HG03103 (cell line): ENCODE data around the gene YPEL3.
A peak's percentile ranks its signal among the peaks of the same experiment; 100 is the strongest.
"Not testable (repeated sequence)": the region's sequence is repeated elsewhere in the genome, so short reads cannot be mapped to it uniquely, and the experiment has no call there.

Experiments used
- ATAC-seq: cut with Tn5 transposase; IDR thresholded peaks from one replicate; pipeline ENCODE4 v1.9.1; 2021; ENCODE audit warnings: low read depth; ENCODE audit not compliant: unreplicated experiment

The YPEL3 gene

DNA sequence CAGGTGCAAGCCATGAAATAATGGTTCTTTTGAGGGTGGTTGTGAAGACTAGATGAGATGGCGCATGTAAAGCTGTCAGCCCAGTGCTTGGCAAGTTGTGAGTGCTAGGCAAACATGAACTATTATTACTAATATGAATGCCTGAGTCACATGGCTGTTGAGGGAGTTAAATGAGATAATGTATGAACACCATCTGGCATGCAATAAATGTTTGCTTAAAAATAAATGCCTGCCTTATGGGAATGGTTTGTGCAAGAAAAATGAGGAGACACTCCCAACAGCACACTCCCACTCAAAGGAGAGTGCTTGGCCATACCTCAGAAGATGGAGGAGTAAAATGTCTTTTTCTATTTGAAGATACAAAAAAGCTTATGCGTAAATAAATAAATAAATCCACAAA lies 23.4 kb upstream of the YPEL3 start:
- ATAC-seq, result no peak

DNA sequence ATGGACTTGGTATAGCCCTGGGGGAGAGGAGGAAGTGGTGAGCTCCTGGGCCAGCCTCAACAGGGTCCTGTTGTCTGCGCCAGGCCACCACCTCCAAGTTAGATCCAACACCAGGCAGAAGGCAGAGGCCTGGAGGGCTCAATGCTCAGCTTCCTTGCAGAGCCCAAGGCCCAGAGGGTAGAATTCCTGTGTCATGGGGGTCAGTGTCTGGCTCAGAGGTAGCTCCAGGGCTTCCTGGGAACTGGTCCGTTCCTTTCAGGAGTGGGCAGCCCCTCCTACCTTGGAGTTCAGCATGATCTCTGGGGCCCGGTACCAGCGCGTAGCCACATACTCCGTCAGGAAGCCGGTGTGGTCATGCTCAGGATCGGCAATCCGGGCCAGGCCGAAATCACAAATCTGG lies 21.8 kb upstream of the YPEL3 start:
- no peak for ATAC-seq

DNA sequence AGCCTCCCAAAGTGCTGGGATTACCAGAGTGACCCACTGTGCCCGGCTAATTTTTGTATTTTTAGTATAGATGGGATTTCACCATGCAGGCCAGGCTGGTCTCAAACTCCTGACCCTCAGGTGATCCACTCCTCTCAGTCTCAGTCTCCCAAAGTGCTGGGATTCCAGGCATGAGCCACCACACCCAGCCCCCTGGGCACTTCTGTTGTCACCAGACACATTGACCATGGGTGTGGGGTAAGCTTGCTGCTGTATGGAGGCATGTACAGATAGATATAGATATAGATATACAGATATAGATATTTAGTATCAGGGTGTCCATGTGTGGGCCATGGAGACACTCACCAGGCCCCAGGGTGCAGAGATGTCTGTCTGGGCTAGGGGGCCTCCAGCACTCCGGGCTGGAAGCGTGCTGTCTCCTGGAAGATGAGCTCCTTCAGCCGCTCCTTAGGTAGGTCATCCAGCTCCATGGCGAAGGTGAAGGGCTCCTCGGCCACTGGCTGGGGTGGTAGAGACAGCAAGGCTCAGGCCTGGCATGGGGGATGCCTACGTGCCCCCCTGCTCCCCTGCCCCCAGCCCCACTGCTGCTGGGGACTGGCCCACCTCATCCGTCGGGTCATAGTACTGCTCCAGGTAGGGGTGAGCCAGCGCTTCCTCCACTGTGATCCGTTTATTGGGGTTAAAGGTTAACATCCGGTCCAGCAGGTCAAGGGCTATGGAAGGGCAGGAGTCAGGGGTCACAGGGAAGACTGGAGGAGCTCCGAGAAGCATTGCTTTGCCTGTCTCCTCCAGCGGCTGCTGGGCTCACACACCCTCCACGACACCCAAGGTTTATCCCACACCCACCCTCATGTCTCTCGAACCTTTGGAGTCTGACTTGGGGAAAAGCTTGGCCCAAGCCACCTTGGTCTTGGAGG lies 20.5 kb upstream of the YPEL3 start:
- ATAC-seq, result no peak

DNA sequence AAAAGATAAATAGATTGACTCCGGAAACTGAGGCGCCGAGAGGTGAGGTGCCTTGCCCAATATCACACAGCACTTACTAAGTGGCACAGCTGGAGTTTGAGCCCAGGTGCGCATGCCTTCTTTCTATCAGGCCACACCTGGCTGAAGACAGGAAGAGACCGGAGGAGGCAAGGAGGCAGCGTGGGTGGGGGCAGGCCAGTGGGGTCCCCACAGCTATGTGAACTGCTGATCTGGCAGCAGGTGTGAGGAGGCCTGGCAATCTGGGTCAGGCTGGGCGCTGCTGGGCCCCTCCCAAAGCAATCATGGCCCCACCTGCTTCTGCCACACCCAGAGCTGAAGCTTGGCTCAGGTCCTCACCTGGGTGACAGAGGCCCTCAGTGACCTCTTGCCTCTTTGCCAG lies 19.2 kb upstream of the YPEL3 start:
- no peak for ATAC-seq

DNA sequence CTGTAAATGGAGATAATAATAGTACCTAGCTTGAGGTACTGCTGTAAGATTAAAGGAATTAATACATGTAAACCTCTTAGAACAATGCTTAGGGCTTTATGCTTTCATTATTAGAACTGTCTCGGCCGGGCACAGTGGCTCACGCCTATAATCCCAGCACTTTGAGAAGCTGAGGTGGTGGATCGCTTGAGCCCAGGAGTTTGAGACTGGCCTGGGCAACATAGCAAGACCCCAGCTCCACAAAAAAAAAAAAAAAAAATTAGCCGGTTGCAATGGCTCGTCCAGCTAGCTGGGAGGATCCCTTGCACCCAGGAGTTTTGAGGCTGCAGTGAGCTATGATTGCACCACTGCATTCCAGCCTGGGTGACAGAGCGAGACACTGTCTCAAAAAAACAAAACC lies 18.8 kb upstream of the YPEL3 start:
- ATAC-seq, result not testable (repeated sequence)

DNA sequence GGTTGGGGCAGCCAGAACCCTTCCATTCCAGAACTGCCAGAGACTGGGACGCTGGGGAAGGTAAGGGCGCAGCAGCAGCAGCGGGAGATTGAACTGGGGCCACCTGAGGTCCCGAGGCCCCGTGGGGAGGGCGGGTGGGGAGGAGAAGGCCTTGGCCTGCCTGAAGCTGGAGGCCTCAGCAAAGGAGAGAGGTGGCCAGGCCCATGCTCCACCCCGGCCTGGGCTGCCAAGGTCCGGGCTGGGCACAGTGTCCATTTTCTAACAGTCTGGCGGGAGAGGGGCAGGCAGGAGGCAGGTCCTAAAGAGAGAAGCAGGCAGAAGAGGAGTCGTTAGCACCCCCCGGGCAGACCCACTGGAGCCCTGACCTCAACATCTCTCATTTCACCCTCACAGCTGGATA lies 18.4 kb upstream of the YPEL3 start:
- no peak for ATAC-seq

DNA sequence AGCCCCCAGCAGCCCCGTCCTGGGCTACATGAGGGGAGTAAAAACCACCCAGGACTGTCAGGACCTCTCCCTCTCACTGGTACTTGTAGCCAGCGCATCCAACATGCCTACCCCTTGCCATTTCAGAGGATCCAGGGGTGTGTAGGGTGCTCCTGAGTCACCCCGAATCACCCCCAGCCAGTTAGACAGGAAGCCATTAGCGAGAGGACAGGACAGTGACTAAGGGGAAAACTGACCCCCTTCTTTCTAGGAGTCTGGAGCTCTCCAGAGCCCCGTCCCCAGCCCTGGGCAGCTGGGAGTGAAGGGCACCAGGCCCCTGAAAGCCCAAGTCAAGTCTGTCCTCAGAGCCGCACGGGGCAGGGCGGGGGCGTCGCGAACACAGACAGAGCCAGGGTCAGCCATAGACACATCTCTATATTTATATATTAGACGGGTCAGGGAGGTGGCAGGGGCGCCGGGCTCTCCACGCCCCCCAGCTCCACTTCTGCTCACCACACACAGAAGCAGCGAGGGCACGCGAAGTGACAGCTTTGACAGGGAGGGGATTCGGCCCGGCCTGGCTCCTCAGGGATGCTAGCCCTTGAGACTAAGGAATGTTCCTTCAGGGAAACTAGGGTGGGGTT lies 17.8 kb upstream of the YPEL3 start:
- no peak for ATAC-seq

DNA sequence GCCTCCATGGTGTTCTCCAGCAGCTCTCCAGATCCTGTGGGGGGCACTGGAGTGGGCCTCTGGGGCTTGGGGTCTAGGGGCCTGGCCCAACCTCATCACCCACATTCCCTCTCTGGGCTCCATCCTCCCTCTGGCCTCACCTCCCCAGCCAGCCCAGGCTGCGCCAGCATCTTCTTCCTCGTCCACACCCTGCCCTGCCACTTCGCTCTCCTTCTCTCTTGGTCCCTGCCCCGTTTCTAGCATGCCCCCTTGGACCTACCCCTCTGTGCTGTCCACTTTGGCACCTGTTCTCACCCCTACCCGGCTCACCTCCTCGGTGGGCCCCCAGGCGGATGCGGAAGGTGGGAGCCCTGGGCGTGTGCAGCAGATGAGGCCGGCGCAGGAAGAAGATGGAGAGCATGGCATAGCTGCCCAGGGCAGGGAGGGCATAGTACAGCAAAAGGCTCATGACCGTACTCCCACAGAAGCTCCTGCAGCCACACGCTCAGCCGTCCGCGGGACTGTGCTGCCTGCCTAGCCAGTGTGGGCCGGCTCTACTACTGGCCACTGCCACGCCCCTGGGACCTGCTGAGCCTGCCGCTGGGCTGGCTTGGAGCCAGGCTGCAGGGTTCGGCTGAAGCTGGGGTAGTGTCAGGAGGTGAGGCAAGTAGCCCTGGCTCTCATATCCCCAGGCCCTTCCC lies 17.2 kb upstream of the YPEL3 start, which contains the start of gene GDPD3:
Gene GDPD3, minus strand, starts transcription at position 507 of the 680 bp plus-strand sequence. Its CDS starts 59 bp downstream, at position 448.
- ATAC-seq, result no peak

DNA sequence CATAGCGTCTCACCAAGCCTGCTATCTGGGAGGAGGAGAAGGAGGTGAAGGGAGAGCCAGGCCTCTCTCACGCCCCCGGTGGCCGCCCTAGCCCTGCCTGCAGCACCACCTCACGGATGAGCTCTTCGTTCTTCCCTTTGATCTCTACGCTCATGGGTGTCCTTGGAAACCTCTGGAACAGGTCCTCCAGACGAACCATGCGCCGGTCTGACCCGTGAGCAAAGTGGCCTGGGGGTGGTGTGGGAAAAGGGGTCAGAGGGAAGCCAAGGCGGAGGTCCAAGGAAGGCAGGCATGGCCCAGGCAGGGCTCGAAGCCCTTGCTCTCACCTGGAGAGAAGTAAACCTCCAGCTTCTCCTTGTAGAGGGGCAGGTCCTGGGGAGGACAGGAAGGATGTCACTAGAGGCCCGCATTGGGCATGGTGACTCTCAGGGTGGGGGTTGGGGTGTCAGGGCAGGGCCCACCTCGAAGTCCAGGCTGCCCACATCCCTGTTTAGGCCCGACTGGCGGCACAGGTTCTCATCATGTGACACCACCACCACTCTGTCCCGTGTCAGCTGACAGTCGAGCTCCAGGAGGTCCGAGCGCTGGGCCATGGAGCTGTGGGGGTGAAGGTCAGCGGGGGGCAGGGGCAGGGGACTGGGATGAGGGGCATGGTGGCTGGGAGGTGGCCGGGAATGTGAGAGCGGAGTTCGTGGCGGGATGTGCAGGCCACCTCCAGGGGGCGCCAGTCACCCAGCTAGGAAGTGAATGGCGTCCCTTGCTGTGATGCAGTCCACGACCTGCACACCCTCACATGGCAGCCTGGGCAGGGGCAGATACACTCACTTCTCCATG lies 16.4 kb upstream of the YPEL3 start:
- ATAC-seq, result no peak

DNA sequence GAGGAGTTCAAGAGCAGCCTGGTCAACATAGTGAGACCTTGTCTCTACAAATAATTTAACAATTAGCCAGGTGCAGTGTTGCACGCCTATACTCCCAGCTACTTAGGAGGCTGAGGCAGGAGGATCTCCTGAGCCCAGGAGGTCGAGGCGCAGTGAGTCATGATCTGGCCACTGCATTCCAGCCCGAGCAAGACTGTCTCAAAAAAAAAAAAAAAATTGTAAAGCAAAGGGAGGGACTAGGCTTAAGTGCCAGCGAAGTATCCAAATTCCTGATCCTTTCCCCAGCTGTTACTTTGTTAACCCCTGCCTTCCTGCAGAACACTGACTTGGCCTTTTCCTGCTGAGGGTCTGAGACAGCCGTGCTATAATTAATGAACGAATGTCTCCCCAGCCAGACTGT lies 14.6 kb upstream of the YPEL3 start:
- ATAC-seq, result no peak

DNA sequence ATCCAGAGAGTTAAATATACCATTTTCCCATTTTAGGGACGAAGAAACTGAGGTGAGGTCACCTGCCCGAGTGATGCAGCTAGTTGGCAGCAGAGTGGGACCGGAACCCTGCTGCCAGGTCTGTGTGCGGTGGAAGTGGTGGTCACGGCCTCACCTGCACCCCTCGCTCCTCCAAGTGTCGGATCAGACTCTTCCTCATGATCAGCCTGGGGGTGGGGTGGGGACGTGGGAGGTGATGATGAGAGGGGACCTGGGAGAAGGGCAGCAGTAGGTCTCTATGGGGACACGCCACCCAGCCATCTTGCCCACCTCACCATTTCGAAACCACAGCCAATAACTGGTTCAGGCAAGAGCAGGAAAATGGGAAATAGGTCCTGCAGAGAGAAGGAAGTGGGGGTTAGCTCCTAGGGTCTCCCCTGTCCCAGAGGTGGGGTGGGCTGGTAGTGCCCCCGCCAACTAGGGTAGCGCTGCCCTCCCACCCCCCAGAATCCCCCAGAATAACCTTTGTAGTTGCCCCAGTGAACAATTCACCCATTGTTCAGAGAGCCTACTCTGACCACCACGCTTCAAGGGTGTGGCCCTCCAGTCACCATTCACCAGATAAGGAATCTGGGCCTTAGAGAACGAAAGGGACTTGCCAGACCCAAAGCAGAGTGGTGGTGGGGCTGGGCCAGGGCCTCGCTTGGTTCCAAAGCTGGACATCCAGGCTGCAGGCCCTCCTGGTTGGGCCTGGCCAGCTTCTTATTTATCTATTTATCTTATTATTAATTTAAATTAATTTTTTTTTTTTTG lies 12.2 kb upstream of the YPEL3 start:
- no peak for ATAC-seq

DNA sequence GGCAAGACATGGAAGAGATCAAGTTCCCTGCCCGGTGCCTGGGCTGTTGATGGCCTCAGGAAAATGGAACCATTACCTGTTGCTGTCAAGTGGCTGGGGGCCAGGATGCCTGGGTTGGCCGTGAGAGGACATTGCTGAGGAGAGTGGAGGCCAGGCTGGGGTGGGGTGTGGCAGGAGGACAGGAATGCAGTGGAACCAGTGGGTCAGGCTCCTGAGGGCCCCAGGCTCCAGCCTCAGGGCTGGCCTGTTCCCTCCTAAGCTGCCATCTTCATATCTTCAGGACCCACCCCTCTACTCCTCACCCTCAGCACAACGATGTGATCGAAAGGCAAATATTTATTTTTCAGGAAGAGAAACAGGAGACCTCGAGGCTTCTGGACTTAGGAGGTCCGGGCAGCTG lies 8.5 kb upstream of the YPEL3 start:
- no peak for ATAC-seq

DNA sequence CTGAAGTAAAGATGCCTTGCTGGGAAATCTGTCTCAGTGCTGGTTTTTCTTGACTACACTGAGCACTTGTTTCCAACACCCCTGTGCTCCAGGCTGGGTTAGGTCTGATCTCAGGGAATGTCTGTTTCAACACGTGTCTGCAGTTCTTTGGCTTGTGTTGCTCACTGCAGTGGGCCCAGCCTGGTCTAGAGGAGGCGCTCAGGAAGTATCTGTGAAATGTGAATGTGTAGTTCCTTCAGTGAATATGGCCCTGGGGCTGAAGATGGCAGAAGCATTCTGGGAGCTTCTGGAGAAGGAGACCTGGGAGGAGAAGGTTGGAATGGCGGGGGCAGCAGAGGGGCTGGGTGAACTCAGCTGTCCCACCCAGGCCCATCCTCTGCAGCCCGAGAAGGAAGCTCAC lies 8.1 kb upstream of the YPEL3 start:
- ATAC-seq, result no peak

DNA sequence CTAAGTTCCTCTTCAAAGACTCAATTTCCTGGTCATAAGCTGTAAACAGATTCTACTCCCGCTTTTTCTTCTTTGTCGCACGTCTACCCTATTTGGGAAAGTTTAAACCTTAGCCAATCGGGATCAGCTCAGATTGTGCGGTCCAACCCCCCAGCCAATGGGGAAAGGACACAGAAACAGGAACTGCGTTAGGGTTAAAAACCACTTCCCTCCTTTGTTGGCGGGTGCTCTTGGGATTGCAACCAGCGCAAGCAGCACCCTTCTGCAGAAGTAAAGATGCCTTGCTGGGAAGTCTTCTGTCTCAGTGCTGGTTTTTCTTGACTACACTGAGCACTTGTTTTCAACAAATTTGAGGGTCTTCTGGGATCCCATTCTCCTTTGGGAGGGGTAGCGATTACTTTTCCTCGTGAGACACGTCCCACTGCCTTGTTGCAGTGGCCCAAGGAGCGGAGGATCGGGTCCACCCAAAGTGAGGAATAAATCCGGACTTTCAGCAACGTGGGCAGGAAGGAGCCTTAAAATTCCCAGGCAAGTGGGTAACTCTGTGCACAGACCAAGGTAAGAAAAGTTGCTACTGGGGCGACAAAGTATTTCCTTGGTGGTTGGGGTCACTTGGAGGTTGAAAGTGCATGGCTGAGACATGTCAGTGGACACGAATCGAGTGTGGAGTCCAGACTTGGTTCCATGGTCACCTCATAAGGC lies 1.0 kb upstream of the YPEL3 start:
- no peak for ATAC-seq

DNA sequence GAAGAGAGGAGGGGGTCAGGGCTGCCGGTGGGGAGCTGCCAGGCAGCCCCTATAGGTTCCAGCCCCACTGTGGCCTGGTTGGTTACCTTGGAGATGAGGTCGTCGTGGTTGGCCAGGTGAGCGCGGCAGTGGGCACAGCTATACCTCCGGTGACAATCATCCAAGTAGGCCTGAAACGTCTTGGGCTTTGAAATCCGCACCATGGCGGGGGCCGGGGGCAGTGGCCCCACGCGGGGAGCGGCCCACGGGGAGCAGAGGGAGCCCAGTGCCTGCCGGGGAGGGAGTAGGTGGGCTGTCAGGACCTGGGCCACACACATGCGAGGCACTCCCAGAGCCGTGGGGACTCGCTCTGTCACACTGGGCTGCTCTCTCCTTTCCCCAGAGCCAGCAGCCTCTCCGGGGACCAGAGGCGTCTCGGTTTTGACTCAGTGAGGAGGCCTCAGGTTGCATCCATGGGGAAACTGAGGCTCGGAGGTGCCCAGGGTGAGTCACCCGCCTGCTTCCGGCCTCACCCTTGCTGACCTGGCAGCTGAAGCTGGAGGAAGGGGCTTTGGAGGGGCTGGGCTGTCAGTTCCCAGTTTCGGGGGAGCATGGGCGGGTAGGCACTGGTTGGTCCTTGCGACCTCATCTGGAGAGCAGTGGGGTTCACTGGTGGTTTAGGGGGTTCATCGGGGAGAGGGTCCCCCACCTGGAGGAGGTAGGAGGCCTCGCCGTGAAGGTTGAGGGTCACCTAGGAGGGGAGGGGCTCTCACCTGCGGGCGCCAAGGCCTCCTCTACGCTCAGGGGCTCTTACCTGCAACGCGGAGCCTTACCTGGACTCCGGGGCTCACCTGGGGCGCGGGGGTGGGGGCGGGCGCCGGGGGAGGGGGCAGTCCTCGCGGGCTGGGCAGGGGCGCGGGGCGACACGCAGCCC lies 591 bp downstream of the YPEL3 start:
- no peak for ATAC-seq

DNA sequence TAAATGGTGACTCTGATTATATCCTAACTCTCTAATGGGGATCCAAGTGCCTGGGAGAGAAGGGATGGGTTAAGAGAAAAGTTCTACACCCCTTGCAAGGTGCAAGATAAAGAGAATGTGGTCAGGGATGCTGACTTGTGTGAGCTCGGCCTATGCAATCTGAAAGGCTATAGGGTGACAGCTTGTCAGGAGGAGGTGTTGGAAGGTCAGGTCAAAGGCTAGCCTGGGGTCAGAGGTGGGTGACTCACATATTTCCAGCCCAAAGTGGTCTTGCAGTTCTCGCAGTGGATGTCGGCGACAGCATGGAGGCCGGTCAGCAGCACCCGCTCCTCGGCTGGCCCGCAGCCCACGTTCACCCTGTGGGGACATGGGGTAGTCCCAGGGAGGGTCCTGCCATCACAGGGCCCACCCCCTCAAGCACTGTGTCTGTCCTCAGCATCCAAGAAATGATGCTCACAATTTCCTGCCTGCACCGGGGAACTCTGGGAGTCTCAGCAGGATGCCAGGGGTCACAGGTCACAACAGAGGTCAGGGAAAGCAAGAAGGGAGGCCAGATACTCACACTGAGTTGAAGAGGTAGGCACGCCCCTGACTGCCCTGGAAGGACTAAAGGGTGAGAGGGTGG lies 1.4 kb downstream of the YPEL3 start:
- no peak for ATAC-seq

DNA sequence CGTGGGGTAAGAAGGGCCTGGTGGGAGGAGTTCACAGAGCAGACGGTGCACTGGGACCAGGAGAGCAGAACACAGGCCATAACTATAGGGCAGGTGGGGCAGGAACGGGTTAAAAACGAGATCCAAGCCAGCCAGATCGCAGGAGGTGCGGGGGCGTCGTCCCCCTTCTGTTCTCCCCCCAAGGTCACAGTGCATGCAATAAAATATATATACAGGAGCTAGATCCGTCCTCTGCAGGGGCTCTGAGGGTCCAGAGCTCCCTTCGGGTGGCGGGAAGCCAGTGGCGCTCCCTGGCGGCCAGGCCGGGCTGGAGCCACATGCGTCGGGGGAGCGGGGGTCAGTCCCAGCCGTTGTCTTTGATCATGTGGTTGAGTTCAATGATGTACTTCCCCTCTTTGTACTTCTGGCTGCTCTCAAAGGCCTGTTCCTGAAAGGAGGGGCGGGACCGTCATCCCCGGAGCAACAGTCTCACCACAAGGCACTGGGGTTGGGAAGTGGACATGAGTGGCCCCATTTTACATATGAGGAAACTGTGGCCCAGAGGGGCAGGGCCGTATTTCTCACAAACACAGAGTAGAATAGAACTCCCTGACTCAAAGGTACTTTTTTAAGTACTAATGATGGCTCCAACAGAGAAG lies 3.5 kb downstream of the YPEL3 start:
- peak; percentile 40 for ATAC-seq
